Myocyte (in vitro differentiated cells): ENCODE results near the gene ARHGAP4. TPM values are rescaled to one million over a fixed set of nuclear protein-coding genes. Genes with fewer than 3 reads are reported as not detected.

Experiments
- DNase-seq: peaks from one replicate; pipeline ENCODE4 v3.0.0-alpha.2; 2012; ENCODE audit warnings: low read depth
- polyA plus RNA-seq: library from polyadenylated mRNA; unstranded; fragments of >200 nt; gene quantifications from one replicate; pipeline ENCODE4 v1.2.1, GENCODE V29; 2012; ENCODE audit warnings: missing spikeins
- total RNA-seq: library from RNA; depleted of rRNA; stranded (reverse); fragments of >200 nt; gene quantifications from 2 replicates; pipeline ENCODE4 v1.2.3, GENCODE V29; 2014

ARHGAP4 gene
- 12.8 and 18.2 TPM in 2 replicates for total RNA-seq
- polyA plus RNA-seq: 4.8 TPM

DNA sequence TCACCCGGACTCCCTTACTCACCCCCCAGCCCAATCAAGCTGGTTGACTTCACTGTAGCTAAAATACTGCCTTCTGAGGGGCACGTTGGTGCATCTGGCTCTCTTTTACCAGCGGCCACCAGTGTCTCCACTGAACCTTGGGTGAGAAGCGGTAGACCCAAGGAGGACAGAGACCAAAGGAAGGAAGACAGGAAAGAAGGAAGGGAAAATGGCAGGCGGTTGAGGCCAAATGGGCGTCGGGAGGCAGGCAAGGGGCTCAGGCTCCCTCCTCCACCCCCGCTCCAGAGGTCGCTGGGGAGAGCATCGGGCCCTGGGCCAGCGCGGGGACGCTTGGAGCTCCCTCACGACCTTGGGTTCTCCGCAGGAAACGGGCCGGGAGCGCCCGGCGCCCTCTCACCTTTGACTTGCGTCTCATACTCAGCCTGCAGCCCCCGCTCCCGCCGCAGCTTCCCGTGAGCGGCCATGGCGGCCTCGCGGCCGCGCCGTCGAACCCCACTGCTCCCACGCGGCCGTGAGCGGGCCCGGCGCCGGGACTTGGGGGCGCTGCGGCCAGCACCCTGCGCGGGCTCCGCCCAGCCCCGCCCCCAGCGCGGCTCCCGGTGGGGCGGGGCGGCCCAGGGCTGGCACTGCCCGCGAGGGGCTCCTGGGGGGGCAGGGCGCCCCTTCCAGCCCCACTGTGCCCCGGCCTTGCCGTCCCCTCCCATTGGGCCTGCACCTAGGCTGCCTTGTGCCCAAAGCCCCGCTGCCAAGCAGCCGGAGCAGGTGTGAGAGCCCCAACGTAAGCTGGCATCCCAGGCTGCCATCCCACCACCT, at the start of gene ARHGAP4:
TSS of gene ARHGAP4 (minus strand) at position 526 of the 813 bp plus-strand sequence. CDS start at position 464, 62 bp downstream.
- no peak for DNase-seq

DNA sequence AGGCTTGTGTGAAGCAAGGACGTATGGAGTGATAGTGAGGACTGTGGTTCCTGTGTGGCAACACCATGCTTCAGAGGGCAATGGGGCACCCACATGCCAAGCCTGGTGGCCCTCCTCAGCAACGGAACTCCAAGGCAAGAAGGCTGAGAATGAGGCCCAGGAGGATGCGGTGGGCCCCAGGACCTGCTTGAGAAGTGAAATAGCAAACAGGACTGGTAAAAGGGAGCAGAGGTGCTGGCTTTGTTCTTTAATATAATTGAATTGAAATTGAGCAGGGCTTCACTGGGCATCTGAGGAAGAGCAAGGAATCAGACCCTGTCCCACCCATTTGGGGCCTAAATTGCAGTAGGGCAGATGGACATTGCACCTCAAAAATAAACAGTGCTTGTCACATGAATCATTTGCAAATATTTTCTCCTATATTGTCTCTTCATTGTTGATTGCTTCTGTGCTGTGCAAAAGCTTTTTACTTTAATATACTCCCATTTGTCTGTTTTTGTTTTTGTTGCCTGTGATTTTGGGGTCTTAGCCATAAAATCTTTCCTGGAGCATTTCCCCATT, 48.7 kb upstream of the ARHGAP4 start:
- no peak for DNase-seq

DNA sequence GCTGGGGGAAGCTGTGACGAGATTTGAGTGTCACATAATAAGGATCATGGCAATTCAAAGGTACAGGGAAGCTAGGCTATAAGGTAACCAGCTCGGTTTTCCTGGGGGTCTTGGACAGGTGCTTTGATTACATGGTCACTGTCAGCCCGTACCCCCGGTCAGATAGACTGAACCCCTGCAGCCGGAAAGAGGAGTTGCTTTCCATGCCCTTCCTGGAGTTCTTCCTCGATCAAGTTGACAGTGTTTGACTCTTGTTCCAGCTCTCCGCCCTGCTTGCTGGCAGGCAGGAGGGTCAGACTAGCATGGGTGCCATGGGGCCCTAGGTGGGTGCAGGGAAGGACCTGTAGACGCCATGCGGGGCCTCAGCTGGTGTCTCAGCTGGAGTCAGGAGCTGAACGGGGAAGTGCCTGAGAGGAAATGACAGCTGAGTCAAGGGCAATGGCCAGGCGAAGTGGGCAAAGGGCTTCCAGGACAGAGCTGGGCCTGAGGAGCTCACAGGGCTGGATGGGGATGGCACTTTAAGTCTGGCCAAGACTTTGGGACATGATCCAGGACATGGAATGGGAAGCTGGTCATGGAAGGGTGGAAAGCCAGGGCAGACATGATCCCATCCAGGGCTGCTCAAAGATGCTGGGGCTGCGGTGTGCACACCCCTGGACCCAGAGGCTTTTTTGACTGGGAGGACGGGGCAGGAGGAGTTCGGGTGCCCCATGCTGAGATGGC, 48.1 kb upstream of the ARHGAP4 start:
- no peak for DNase-seq

DNA sequence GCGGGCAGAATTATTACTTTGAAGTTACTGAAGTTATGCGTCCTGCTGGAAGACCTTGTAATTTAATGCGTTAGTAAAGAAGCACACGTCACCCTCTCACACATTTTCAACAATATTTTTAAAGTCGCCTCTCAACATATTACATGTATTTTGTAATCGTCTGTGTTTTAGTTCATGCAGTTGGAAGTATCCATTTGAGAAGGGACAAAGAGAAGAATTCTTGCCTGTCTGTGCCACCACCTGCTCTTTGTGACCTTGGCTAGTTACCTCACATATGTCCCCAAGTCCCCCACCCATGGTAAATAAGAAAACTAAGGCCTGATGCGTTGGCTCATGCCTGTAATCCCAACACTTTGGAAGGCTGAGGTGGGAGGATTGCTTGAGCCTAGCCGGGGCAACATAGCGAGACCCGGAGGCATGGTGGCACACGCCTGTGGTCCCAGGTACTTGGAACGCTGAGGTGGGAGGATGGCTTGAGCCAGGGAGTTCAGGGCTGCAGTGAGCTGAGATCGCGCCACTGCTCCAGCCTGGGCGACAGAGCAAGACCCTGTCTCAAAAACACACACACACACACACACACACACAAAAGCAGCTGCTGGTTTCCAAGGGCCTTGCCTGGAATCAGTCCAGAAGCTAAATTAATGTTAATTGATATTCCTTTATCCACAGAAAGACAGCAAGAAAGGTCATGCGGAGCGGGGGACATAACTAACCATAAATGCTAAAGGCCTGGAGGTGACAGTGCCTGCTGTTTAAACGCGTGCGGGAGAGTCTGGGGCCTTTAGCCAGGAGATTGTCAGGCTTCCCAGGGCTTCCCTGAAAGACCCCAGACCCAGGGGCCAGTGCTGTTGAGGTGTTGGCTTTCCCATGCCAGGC, 47.3 kb upstream of the ARHGAP4 start:
- no peak for DNase-seq

DNA sequence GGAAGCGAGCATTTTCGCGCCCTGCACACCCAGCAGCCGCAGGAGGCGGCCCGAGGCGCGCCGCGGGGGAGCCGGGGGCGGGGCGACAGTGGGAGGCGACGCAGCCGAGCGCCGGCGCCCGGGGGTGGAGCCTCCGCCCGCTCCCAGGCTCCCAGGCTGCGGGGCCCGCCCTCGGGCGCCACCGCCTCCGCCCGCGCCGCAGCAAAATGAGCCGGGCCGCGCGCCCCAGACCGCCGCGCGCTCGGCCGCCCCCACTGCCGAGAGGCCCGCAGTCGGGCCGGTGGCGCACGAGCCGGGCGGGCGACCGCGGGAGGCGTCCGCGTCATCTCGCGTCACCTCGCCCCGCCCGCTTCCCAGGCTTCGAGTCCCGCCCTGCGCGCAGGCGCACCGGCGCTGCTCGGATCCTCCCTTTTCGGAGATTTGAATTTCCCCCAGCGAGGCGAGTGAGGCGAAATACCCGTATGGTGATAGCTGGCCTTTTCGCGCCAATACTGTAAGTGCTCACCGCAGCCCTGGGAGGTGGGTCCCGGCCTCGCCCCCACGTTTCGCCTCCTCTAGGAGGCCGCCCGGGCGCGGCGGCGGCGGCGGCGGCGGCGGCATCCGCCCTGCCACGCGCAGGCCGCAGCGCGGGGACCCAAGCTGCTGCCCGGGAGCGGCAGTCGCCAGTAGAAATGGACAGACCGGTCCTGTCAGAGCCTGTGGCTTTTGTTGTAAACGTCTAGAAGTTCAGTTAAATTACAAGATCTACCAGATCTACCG, 46.5 kb upstream of the ARHGAP4 start, which contains the start of gene TMEM187:
TSS of gene TMEM187 (plus strand) at position 387 of the 759 bp plus-strand sequence. CDS start 9,309 bp downstream, outside the sequence.
- DNase-seq: peak; percentile 85

DNA sequence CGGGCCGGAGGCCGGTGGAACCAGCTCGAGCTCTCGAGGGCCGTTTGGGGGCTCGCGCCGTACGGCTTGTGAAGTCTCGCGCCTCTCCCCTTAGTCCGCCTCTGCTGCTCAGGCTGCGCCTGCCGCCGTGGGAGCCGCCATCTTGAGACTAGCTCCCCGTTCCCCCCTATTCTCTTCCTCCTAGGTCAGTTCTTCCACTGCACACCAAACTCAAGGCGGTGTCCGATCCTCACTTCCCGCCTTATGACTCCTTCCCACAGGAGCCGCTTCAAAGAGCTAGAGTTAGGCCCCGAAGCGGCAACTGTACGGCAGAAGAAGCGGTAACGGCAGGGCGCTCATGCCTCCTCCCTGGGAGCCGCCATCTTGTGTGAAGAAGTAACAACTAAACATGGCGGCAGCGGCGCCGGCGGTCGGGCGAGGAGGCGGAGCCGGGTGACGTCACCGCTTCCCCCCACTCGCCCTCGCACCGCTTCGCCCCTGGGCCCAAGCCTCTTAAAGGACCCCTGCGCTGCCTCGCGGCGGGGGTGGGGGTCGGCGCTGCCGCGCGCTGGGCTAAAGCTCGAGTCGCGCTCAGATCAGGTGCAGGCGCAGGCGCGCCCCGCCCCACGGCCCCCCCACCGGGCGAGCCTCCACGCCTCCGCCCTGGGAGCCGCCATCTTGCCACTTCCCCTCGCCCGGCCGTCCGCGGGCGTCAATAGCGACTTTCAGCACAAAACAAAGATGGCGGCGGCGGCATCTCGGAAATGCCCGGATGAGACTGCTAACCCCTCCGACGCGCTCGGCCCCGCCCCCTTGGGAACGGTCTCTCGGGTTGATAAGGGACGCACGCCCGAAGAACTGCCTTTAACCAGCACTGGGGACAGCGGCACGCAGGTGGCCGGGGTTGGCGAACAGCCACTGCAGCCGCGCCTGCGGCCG, 45.6 kb upstream of the ARHGAP4 start, which contains the start of gene HCFC1:
TSS of gene HCFC1 (minus strand) at position 369 of the 918 bp plus-strand sequence. CDS start 978 bp downstream, outside the sequence.
- DNase-seq: peak; percentile 91

DNA sequence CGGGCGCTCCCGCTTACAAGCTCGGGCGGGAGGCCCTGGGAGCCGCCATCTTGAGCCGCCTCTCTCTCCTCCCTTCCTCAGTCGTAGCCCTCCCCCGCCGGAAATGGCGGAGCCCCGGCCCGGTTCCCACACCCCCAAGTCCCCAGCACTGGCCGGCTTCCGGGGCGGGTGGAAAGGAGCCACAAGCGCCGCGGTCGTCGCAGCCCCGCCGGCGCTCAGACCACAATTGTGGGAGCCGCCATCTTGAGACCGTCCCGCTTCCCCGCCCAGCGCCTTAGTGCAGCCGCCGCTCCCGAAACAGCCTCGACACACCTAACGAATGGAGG, 45.0 kb upstream of the ARHGAP4 start:
- peak; percentile 89 for DNase-seq

DNA sequence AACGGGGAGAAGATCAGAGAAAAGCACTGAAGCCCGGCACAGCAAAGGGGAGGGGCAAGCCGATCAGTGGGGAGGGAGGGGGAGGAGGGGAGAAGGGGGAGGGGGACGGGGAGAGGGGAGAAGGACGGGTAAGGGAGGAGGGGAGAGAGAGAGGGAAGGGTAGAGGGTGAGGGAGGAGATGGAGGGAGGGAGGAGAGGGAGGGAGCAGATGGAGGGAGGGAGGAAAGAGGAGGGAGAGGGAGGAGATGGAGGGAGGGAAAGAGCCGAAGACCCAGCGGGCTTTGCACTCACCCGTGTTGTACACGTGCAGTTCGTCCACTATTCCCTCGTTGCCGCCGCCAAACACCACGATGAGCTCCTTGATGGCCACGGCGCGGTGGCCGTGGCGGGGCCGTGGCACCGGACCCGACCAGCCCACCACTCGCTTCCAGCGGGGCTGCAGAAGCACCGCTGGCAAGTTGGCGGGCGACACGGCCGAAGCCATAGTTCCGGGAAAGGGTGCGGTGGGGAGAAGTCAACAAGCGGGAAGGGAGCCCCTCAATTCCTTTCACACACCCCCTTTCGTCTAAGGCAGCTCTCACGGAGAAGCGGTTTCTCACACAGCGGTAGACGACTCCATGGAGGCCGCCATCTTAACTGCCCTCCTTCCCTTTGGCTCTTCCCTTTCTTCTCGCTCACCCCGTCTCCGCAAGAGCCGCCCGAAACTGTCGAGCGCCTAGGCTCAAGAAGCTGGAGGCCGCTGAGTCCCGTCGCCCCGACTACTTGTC, 44.5 kb upstream of the ARHGAP4 start:
- peak; percentile 69 for DNase-seq

DNA sequence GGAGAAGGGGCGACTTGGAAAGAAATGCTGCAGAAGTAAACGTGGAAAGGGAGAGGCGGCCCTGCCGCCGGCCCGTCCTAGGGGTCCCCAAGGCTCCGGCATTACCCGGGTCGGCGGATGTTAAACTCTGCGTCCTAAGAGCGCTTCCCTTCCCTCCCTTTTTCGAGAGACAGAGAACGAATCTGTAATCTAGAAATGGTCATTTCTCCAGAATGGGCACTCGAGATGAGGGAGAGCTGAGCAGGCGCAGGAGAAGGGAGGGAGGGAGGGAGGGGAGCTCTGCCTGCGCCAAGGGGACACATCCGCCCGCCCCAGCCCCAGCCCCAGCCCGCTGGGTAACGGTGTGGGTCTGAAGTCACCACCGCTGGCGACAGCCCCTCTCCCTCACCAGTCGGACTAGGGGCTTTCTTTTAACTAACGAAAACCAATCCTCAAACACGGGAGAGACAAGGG, 43.9 kb upstream of the ARHGAP4 start:
- DNase-seq: no peak

DNA sequence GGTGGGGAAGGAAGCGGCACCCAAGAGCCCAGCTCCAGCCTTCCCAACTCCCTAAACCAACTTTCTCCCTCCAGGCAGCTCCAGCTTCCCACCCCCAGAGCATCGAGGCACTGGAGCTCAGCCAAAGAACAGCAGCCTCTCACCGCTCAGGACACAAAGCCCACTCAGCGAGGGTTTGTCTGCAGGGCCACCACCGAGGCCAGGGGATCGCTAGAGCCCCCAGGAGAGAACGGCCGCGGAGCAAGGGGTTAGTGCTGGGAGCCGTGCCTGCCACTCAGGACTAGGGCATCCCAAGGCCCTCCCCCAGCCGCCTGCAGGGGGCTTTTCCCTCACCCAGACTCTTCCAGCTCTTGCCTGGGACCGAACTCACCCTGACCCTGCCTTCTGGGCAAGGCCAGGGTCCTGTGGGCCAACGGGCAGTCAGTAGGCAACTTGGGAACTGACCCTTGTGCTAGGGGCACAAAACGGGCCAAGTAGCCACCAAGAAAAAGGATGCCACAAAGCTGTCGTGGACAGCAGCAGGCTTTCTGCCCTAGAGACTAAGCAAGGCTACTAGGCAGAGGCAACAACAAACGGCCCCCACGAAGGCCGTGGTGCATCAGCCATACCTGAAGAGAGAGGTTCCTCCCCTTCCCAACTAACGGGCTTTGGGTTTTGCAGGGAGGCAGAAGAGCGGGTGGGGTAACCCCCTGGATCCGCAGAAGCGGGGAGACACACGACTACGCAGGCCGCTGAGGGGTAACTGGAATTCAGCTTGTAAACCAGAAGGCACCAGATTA, 43.2 kb upstream of the ARHGAP4 start:
- peak; percentile 28 for DNase-seq

DNA sequence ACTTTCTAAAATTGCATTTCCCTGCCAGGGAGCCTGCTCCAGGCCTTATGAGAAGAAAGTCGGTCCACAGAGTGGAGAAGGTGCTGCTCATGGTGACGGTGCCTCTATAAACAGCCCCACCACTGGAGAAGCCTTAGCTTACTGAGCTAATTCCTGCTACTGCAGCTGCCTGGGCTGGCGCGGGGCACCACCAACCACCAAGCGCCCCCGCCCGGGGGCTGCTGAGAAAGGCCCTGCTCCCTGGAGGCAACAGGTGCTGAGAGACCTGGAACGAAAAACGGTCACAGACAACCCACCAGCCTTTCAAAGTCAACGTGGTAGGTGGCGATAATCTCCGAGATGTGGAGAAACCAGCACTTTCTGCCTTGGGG, 42.7 kb upstream of the ARHGAP4 start:
- peak; percentile 85 for DNase-seq

DNA sequence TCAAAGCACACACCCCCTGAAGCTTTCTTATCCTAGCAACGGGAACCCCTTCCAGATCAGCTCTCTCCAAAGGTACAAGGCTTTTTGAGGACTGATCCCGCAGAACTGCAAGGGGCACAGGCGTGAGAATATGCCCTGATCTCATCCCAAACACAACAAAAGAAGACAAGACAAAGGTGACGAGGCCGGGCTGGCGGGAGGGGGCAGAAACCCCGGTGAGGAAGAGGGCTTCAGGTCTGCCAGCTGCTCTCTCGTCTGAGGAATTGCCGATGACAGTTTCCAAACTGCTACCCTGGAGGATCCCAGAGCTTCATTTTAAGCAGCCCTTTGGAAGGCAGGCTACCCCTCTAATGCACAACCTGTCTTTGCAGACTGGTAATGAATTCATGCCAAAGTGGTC, 42.2 kb upstream of the ARHGAP4 start:
- no peak for DNase-seq

DNA sequence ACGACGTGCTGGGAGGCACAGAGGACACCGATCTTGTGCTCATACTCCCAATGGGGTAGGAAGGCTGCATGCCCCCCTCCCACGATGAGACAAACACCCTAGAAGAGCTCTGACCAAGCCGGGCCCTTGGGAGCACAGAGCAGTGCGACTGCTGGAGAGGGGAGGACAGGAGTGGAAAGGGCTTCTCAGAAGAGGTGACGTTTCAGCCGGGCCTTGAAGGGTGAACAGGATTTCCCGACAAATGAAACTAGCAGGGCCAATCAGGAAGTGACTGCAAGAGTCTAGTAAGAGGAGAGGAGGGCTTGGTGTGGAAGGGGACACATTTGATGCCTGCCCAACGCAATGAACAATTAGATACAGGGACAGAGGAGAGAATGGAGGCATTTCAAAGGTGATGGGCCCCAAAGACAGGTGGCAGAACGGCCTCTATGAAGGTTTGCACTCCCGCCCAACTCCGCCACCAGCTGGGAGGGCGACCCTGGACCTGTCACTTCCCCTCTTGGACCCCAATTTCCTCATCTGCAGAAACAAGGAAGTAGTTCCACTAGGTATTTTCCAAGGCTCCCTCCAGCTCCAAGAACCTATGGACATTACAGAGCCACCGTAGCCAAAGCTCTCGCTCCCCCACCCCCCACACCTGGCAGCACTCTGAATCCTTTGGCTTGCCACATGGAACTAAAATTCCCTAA, 41.6 kb upstream of the ARHGAP4 start:
- DNase-seq: no peak

DNA sequence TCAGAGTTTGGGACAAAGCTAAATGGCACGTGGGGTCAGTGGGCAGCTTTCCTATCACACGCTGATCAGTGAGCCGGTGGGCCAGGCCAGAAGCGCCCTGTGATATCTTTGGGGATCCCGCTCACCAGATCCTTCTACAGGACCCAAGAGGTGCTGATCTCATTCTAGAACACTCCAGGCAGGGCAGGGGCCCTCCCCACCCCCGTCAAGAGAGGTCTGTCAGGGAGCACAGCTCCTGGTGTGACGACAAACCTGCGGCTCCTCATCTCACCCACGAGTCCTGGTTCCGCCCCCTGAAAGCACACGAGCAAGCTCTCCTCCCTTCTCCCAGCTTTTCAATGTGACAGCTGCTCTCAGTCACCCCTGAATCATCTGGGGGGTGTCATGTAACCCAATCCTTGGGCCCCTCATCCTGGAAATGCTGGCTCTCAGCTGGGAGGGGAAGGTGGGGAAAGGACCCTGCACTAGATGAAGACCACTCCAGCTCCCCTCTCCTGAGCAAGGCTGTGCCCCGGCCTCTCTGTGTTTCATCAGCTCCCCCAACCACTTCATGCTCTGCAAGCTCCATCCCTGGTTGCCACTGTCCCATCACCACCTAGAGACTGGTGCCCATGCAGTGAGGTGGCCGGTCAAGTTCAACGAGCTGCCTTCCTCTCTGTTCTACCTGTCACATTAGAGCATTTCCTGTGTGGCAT, 40.9 kb upstream of the ARHGAP4 start:
- peak; percentile 41 for DNase-seq

DNA sequence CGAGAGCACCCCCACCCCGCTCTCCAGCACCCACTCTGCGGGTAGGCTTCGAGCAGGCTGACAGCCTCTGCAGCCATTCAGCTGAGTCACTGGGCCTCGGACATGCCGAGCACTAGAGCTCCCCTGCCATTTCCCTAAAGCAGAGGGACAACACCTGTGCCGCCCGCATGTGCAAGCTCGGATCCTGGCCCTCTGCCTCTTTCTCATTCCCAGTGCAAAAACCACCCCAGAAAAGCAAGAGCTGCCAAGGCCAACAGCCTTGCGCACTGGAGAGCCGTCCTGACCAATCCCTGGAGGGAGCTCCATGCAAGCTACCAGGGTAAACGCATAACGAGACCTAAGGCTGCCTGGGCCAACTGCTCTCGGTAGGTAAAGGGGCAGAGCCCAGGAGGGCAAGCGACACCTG, 40.2 kb upstream of the ARHGAP4 start:
- DNase-seq: peak; percentile 81

DNA sequence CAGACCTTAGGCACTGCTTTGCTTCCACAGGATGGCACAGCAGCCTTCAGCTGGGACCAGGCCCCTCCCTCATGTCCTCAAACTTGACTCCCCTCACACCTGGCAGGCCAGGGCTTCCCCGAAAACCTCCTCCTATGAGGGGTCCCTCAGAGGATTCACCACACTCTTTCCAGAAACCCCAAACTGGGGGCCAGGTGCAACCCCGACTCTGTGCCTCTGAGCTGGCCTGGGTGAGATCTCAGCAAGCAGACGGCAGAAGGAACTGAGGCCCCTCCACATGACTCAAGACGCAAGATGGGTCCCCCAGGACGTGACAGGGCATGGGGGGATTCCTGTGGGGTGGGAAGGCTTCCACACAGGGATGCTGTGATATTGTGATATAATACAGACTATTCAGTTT, 39.3 kb upstream of the ARHGAP4 start:
- no peak for DNase-seq
